DMS53 (cell line): ENCODE results near the gene RBBP8NL.
A peak's percentile ranks its signal among the peaks of the same experiment; 100 is the strongest.

Source experiments
- DNase-seq: peaks from one replicate; lab custom pipeline; 2025; lab: John Stamatoyannopoulos, UW

RBBP8NL gene

GRCh38 chr20:62393830-62394229 is 33.5 kb downstream of the RBBP8NL start:
- no peak for DNase-seq

- no peak for DNase-seq
Observed at GRCh38 chr20:62393335-62393665, 34.0 kb downstream of the RBBP8NL start.

GRCh38 chr20:62392621-62393334 is 34.6 kb downstream of the RBBP8NL start:
- DNase-seq = no peak

GRCh38 chr20:62392077-62392418 is 35.3 kb downstream of the RBBP8NL start:
- no peak for DNase-seq

- DNase-seq = peak; percentile 33
Observed at GRCh38 chr20:62391165-62392076, 35.9 kb downstream of the RBBP8NL start.

GRCh38 chr20:62390317-62391164 is 36.8 kb downstream of the RBBP8NL start:
- no peak for DNase-seq

GRCh38 chr20:62389601-62390087 is 37.7 kb downstream of the RBBP8NL start:
- DNase-seq = no peak

GRCh38 chr20:62388839-62389600 is 38.3 kb downstream of the RBBP8NL start:
- DNase-seq = peak; percentile 35

- no peak for DNase-seq
Observed at GRCh38 chr20:62387933-62388635, 39.3 kb downstream of the RBBP8NL start.

GRCh38 chr20:62387219-62387913 is 40.0 kb downstream of the RBBP8NL start:
- DNase-seq = no peak

GRCh38 chr20:62386383-62387218 is 40.7 kb downstream of the RBBP8NL start, which contains the start of gene RPS21:
Gene RPS21 (plus strand): TSS chr20:62387103. CDS start chr20:62387339, 236 bp downstream.
- DNase-seq = peak; percentile 97

- DNase-seq = peak; percentile 91
Observed at GRCh38 chr20:62382306-62383198, 44.8 kb downstream of the RBBP8NL start.

GRCh38 chr20:62381842-62382241 is 45.5 kb downstream of the RBBP8NL start:
- no peak for DNase-seq

- peak; percentile 89 for DNase-seq
Observed at GRCh38 chr20:62381202-62381797, 46.0 kb downstream of the RBBP8NL start.

- DNase-seq = no peak
Observed at GRCh38 chr20:62378215-62378614, 49.1 kb downstream of the RBBP8NL start.

- DNase-seq = no peak
Observed at GRCh38 chr20:62377615-62378178, 49.6 kb downstream of the RBBP8NL start.

GRCh38 chr20:62377064-62377461 is 50.3 kb downstream of the RBBP8NL start:
- no peak for DNase-seq
